Measurements from ENCODE around the gene NHSL2. TPM values are rescaled to one million over a fixed set of nuclear protein-coding genes. Genes with fewer than 3 reads are reported as not detected.
A peak's percentile ranks its signal among the peaks of the same experiment; 100 is the strongest.

Gene NHSL2
- polyA plus RNA-seq, 4 donors, result under 0.01 to 2.9 (median 1.5) TPM; not detected in 1

DNA sequence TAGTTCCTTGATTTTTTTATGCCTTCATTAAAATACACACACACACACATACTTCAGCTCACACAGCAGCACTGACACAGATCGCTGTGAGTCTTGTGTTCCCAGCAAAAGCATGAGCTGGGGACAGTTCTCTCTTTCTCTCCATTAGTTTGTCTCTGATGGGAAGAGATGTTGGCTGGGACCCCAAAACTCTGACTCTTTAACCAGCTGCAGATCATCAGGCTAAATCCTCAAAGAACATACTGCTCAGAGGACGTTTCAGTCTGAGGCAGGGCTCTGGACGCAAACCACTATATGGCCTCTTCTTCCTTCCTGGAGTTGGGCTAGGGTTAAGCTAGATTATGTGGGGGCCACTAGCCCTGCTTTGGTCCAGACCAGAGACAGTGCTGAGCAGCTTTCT lies 109.6 kb downstream of the NHSL2 start:
- DNase-seq (no peak), FAIRE-seq (no peak)
- no peaks in the 10 kb centered on the region for H3K36me3 ChIP-seq (ENCODE audit: control insufficient read depth in 3 of 3, insufficient read depth in 2 of 3, low read depth in 1 of 3, low read length in 3 of 3)
- no peaks in the 10 kb centered on the region for H3K9me3 ChIP-seq (ENCODE audit: control insufficient read depth in 2 of 2, insufficient read depth in 1 of 2, low read depth in 1 of 2, low read length in 1 of 2)
- no peak overlapping the region for H3K4me3 ChIP-seq (ENCODE audit: low read depth in 1 of 3, low read length in 3 of 3)
- H3K27ac ChIP-seq (ENCODE audit: low read depth in 1 of 3, low read length in 2 of 3), result peak overlapping the region in 1 of 3 donors; percentile 28
- no peaks in the 10 kb centered on the region for H3K27me3 ChIP-seq (ENCODE audit: control insufficient read depth in 3 of 3, insufficient read depth in 3 of 3, low read length in 3 of 3)
- WGBS, 3 donors, result 59 to 88% (median 63%) methylated on average over 3 of the region's 3 CpGs
- H3K4me1 ChIP-seq (ENCODE audit: control insufficient read depth in 3 of 3, insufficient read depth in 2 of 3, low read depth in 1 of 3, low read length in 2 of 3), result peaks cover 0 to 13% (median 0%) of the 10 kb centered on the region in 3 donors

DNA sequence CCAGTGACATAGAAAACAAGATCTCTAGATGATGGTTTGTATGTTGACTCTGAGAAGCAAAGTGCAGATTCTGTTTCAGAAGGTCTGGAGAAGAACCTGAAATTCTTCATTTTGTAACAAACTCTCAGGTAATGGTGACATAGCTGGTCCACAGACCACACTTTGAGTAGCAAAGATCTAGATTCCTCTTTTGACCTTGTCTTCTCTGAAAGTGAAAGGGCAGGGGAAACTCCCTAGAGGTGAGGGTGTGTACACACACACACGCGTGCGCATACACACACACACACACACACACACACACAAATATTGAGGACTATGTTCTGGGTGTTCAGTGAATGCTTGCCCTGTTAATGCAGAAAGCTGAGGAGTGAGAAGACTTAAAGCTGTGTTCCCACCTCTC lies 110.1 kb downstream of the NHSL2 start:
- Histone ChIP-seq H3K9me3 (ENCODE audit: control insufficient read depth in 2 of 2, insufficient read depth in 1 of 2, low read depth in 1 of 2, low read length in 1 of 2) (no peaks in the 10 kb centered on the region), H3K27ac (ENCODE audit: low read depth in 1 of 3, low read length in 2 of 3) (peak overlapping the region in 1 of 3 donors; percentile 28)

DNA sequence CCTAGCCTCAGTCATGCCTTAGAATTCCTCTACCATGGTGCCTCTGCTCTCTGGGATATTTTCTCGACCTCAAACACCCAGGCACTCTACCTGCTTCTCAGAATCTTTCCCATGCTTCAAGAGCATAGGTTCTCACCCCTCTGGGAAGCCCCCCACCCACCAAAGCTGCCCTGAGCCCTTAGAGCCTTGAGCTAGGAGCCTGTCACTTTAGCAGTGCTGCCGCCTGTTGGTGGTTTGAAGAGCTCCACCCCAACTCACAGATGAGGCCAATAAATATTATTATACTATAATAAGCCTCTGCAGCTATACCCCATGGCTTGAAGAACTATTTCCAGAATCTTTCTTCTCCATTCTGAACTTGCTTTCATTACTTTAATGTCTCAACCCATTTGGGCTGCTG lies 111.3 kb downstream of the NHSL2 start:
- no peaks in the 10 kb centered on the region for H3K9me3 ChIP-seq (ENCODE audit: control insufficient read depth in 2 of 2, insufficient read depth in 1 of 2, low read depth in 1 of 2, low read length in 1 of 2)
- no peak overlapping the region for H3K27ac ChIP-seq (ENCODE audit: low read depth in 1 of 3, low read length in 2 of 3)
- H3K27me3 ChIP-seq (ENCODE audit: control insufficient read depth in 3 of 3, insufficient read depth in 3 of 3, low read length in 3 of 3), result no peaks in the 10 kb centered on the region
- H3K36me3 ChIP-seq (ENCODE audit: control insufficient read depth in 3 of 3, insufficient read depth in 2 of 3, low read depth in 1 of 3, low read length in 3 of 3), result no peaks in the 10 kb centered on the region
- no peak overlapping the region for H3K4me3 ChIP-seq (ENCODE audit: low read depth in 1 of 3, low read length in 3 of 3)
- DNase-seq (peak in 1 of 2 donors; percentile 20), FAIRE-seq (no peak)
- WGBS, 3 donors, result 11 to 47% (median 34%) methylated on average over 2 of the region's 2 CpGs
- H3K4me1 ChIP-seq (ENCODE audit: control insufficient read depth in 3 of 3, insufficient read depth in 2 of 3, low read depth in 1 of 3, low read length in 2 of 3), result peaks cover 0 to 13% (median 0%) of the 10 kb centered on the region in 3 donors

More for the DNA sequence above, 110.1 kb downstream of the NHSL2 start:
- Histone ChIP-seq H3K27me3 (ENCODE audit: control insufficient read depth in 3 of 3, insufficient read depth in 3 of 3, low read length in 3 of 3) (no peaks in the 10 kb centered on the region), H3K4me3 (ENCODE audit: low read depth in 1 of 3, low read length in 3 of 3) (no peak overlapping the region), H3K36me3 (ENCODE audit: control insufficient read depth in 3 of 3, insufficient read depth in 2 of 3, low read depth in 1 of 3, low read length in 3 of 3) (no peaks in the 10 kb centered on the region), H3K4me1 (ENCODE audit: control insufficient read depth in 3 of 3, insufficient read depth in 2 of 3, low read depth in 1 of 3, low read length in 2 of 3) (peaks cover 0 to 13% (median 0%) of the 10 kb centered on the region in 3 donors)
- no peak for DNase-seq
- no peak for FAIRE-seq
- WGBS, 3 donors, result 73 to 83% (median 81%) methylated on average over 3 of the region's 3 CpGs

DNA sequence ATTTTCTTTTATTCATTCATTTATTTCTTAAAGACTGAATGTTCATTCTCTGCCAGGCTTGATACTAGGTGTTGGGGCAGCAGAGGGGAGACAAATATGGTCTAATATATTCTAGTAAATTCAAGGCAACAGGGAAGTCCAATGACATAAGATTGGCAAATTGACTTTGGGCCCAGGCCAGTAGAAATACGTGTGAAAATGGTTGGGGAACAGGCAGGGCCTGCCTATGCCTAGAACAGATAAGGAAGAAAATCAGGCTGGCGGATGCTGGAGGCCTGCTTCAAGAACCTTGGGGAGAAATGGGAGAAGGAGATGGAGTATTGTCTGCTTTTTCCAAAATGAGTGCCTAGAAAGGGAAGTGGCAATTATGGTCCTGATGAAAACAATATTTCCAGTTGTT lies 112.4 kb downstream of the NHSL2 start:
- no peaks in the 10 kb centered on the region for H3K27me3 ChIP-seq (ENCODE audit: control insufficient read depth in 3 of 3, insufficient read depth in 3 of 3, low read length in 3 of 3)
- H3K4me1 ChIP-seq (ENCODE audit: control insufficient read depth in 3 of 3, insufficient read depth in 2 of 3, low read depth in 1 of 3, low read length in 2 of 3), result peaks cover 0 to 10% (median 0%) of the 10 kb centered on the region in 3 donors
- no peaks in the 10 kb centered on the region for H3K9me3 ChIP-seq (ENCODE audit: control insufficient read depth in 2 of 2, insufficient read depth in 1 of 2, low read depth in 1 of 2, low read length in 1 of 2)
- no peak overlapping the region for H3K4me3 ChIP-seq (ENCODE audit: low read depth in 1 of 3, low read length in 3 of 3)
- no peak for FAIRE-seq
- no peak for DNase-seq
- H3K27ac ChIP-seq (ENCODE audit: low read depth in 1 of 3, low read length in 2 of 3), result no peak overlapping the region
- H3K36me3 ChIP-seq (ENCODE audit: control insufficient read depth in 3 of 3, insufficient read depth in 2 of 3, low read depth in 1 of 3, low read length in 3 of 3), result no peaks in the 10 kb centered on the region
- 55 to 65% (median 61%) methylated on average over 2 of the region's 2 CpGs for WGBS, 3 donors

DNA sequence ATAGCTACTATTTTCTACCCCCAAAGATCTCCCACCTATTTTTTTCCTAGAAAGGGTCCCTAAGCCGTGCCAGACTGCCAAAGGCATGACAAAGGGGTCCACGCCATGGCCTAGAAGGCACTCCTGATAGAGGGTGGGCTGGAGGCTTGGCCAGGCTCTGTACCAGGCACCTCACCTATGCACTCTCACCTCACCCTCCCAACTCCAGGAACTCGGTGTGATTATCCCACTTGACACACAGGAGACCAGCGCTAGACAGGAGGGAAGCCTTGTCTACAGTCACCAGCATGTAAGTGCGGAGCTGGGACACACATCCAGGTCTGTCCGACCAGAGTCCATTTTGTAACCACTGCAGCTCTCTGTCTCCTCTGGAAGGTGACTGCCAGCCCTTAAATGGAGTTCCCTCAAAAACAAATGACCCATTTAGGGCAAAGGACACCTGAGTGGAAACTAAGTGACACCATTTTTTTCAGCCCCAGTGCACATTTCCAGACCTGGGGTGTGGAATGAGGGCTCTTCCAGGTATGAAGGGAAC lies 114.7 kb downstream of the NHSL2 start:
- Histone ChIP-seq H3K4me1 (ENCODE audit: control insufficient read depth in 3 of 3, insufficient read depth in 2 of 3, low read depth in 1 of 3, low read length in 2 of 3) (peaks cover 0 to 20% (median 2%) of the 10 kb centered on the region in 3 donors), H3K27ac (ENCODE audit: low read depth in 1 of 3, low read length in 2 of 3) (no peak overlapping the region), H3K4me3 (ENCODE audit: low read depth in 1 of 3, low read length in 3 of 3) (no peak overlapping the region), H3K27me3 (ENCODE audit: control insufficient read depth in 3 of 3, insufficient read depth in 3 of 3, low read length in 3 of 3) (no peaks in the 10 kb centered on the region), H3K36me3 (ENCODE audit: control insufficient read depth in 3 of 3, insufficient read depth in 2 of 3, low read depth in 1 of 3, low read length in 3 of 3) (no peaks in the 10 kb centered on the region), H3K9me3 (ENCODE audit: control insufficient read depth in 2 of 2, insufficient read depth in 1 of 2, low read depth in 1 of 2, low read length in 1 of 2) (no peaks in the 10 kb centered on the region)
- 64 to 93% (median 91%) methylated on average over 6 of the region's 6 CpGs for WGBS, 3 donors
- FAIRE-seq, result no peak
- DNase-seq, result no peak

DNA sequence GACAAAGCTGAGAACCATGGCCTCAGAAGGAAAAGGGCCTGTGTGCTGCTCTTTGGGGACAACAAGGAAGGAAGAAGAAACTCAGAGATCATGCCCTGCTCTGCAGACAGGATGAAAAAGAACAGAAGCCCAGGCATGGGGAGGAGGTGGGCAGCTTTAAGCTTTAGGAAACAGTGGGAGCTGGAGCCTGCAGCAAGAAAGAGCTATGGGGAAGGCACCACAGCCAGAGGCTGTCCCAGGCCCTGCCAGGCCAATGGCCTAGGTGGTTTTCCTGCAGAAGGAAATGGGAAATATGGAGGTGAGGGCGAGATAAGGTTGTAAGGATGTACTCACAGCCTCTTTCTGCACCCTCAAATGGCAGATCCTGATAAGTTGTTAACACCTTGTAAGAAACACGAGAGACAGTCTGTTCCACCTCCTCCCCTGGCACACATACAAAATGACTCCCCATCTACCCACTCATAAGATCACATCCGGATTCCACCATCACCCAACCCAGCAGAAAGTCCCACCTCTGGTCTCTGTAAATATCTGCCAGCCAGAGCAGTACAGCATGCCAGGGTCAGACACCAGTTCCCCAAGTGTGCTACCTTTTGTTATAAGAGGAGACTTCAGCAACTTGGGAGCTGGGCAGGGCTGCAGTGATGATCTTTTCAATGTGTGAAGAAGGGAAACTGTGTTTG lies 115.8 kb downstream of the NHSL2 start:
- H3K4me1 ChIP-seq (ENCODE audit: control insufficient read depth in 3 of 3, insufficient read depth in 2 of 3, low read depth in 1 of 3, low read length in 2 of 3), result peaks cover 0 to 25% (median 2%) of the 10 kb centered on the region in 3 donors
- 34 to 83% (median 61%) methylated on average over 3 of the region's 3 CpGs for WGBS, 3 donors
- no peak overlapping the region for H3K4me3 ChIP-seq (ENCODE audit: low read depth in 1 of 3, low read length in 3 of 3)
- no peak overlapping the region for H3K27ac ChIP-seq (ENCODE audit: low read depth in 1 of 3, low read length in 2 of 3)
- H3K9me3 ChIP-seq (ENCODE audit: control insufficient read depth in 2 of 2, insufficient read depth in 1 of 2, low read depth in 1 of 2, low read length in 1 of 2), result no peaks in the 10 kb centered on the region
- FAIRE-seq, result no peak
- no peak for DNase-seq
- H3K36me3 ChIP-seq (ENCODE audit: control insufficient read depth in 3 of 3, insufficient read depth in 2 of 3, low read depth in 1 of 3, low read length in 3 of 3), result no peaks in the 10 kb centered on the region
- H3K27me3 ChIP-seq (ENCODE audit: control insufficient read depth in 3 of 3, insufficient read depth in 3 of 3, low read length in 3 of 3), result no peaks in the 10 kb centered on the region

DNA sequence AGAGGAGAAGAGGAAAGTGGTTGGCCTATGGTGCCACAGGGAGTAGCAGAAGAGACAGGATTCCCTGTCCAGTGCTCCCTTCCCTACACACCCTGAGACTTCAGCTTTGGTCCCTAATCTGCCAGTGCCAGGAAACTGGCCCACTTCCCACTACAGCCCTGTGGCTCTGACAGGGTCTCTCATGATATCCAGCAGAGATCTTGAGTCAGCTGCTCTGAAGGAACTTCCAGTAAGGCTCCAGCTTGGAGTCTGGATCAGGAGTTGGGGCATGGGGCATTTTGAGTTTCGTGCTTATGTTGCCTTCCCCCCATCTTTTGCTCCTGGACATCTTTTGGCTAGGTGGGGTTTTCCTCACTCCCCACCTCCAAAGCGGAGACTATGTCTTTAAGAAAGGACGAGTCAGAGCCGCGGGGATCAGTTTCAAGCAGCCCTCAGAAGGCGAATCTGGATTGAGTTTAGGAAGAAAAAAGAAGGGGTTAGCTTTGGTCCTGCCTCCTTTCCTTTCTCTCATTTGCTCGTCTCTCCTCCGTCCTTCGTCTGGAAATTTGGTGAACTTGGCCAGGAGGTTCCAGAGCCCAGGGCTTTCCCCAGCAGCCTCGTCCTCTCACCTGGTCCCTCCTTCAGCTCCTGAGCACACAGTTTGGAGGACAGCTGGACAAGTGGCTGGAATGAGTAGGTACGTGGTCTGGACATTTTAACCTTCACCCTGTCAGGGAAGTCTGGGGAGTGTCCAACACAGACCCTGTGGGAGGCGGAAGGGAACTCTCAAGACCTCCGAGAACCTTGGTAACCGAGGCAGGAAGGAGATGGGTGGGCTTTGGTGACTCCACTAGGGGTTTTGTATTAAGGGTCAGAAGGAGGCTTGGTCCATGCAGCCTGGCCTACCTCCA lies 116.6 kb downstream of the NHSL2 start:
- 78 to 88% (median 80%) methylated on average over 14 of the region's 14 CpGs for WGBS, 3 donors
- DNase-seq (no peak), FAIRE-seq (no peak)
- Histone ChIP-seq H3K9me3 (ENCODE audit: control insufficient read depth in 2 of 2, insufficient read depth in 1 of 2, low read depth in 1 of 2, low read length in 1 of 2) (no peaks in the 10 kb centered on the region), H3K36me3 (ENCODE audit: control insufficient read depth in 3 of 3, insufficient read depth in 2 of 3, low read depth in 1 of 3, low read length in 3 of 3) (no peaks in the 10 kb centered on the region), H3K4me3 (ENCODE audit: low read depth in 1 of 3, low read length in 3 of 3) (no peak overlapping the region), H3K27ac (ENCODE audit: low read depth in 1 of 3, low read length in 2 of 3) (no peak overlapping the region), H3K4me1 (ENCODE audit: control insufficient read depth in 3 of 3, insufficient read depth in 2 of 3, low read depth in 1 of 3, low read length in 2 of 3) (peaks cover 0 to 25% (median 2%) of the 10 kb centered on the region in 3 donors), H3K27me3 (ENCODE audit: control insufficient read depth in 3 of 3, insufficient read depth in 3 of 3, low read length in 3 of 3) (no peaks in the 10 kb centered on the region)

DNA sequence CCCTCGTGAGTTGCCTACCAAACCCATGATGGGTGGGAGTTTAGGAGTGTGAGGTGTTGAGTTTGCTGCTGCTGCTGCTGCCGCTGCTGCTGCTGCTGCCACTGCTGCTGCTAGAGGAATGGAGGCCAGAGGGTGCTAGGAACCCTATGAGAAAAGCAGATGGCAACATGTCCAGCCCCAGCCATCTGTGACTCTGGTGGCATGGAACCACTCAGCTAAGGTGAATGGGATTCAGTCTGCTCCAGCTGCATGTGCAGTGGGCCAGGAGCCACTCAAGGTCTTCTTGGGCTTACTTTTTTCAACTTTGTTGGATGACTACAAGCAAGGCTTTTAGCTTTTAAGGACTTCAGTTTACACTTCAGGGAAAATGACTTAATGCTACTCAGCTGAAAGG lies 117.3 kb downstream of the NHSL2 start:
- Histone ChIP-seq H3K4me3 (ENCODE audit: low read depth in 1 of 3, low read length in 3 of 3) (no peak overlapping the region), H3K4me1 (ENCODE audit: control insufficient read depth in 3 of 3, insufficient read depth in 2 of 3, low read depth in 1 of 3, low read length in 2 of 3) (peaks cover 0 to 25% (median 2%) of the 10 kb centered on the region in 3 donors), H3K9me3 (ENCODE audit: control insufficient read depth in 2 of 2, insufficient read depth in 1 of 2, low read depth in 1 of 2, low read length in 1 of 2) (no peaks in the 10 kb centered on the region), H3K27me3 (ENCODE audit: control insufficient read depth in 3 of 3, insufficient read depth in 3 of 3, low read length in 3 of 3) (no peaks in the 10 kb centered on the region), H3K27ac (ENCODE audit: low read depth in 1 of 3, low read length in 2 of 3) (no peak overlapping the region), H3K36me3 (ENCODE audit: control insufficient read depth in 3 of 3, insufficient read depth in 2 of 3, low read depth in 1 of 3, low read length in 3 of 3) (no peaks in the 10 kb centered on the region)
- FAIRE-seq (no peak), DNase-seq (no peak)
- WGBS, 3 donors, result 75 to 95% (median 85%) methylated on average over 2 of the region's 2 CpGs

Measured in small intestine (tissue), 7 donors.